ENCODE results near the gene ZNF41. TPM values are rescaled to one million over a fixed set of nuclear protein-coding genes. Genes with fewer than 3 reads are reported as not detected.
"Not testable (repeated sequence)": the region's sequence is repeated elsewhere in the genome, so short reads cannot be mapped to it uniquely, and the experiment has no call there.

ZNF41 gene
- total RNA-seq, 4 donors from 2014 or later: 2.6 to 14.1 (median 9.2) TPM

- Histone ChIP-seq H3K27ac (peak overlapping the region in 1 of 4 donors; percentile 45), H3K27me3 (no peaks in the 10 kb centered on the region), H3K4me1 (no peaks in the 10 kb centered on the region), H3K9me3 (no peaks in the 10 kb centered on the region), H3K36me3 (no peaks in the 10 kb centered on the region), H3K4me3 (peak overlapping the region; percentile 38 to 70 (median 50))
- intact Hi-C loops (cut with DNase I; ENCODE audit: low total_unique reads) (loop anchor here (10.0 kb wide), 1 partner anchor 138 kb away; no protein-coding TSS in a partner anchor), in situ Hi-C loops (cut with MboI; ENCODE audit: low pct_ligation_motif_present in 1 of 4, low pct_unique_long_range_greater_than_20kb in 1 of 4, low sequenced_read_pairs in 3 of 4) (loop anchor here in 3 of 4 donors (10.0 to 25.0 kb wide), 3 partner anchors 136 to 336 kb away; partner anchors contain the start of gene UBA1 (in 3 of the 3))
- DNase-seq: peak; percentile 88
- WGBS, 2 donors (ENCODE audit: low coverage in 1 of 2): 40% methylated on average over 31 of the region's 33 CpGs; no CpG with 5 or more reads in 1 of the 2 donors
- TF ChIP-seq POLR2A (IDR thresholded peaks at IDR 0.05): no peak
- TF ChIP-seq EP300 (IDR thresholded peaks at IDR 0.05; ENCODE audit: low read depth): no peak
- TF ChIP-seq CTCF (IDR thresholded peaks at IDR 0.05): peak; percentile 62 to 76 (median 70)
- TF ChIP-seq POLR2AphosphoS5 (IDR thresholded peaks at IDR 0.05): no peak
Observed at GRCh38 chrX:47523297-47523696, 40.3 kb upstream of the ZNF41 start.

DNA sequence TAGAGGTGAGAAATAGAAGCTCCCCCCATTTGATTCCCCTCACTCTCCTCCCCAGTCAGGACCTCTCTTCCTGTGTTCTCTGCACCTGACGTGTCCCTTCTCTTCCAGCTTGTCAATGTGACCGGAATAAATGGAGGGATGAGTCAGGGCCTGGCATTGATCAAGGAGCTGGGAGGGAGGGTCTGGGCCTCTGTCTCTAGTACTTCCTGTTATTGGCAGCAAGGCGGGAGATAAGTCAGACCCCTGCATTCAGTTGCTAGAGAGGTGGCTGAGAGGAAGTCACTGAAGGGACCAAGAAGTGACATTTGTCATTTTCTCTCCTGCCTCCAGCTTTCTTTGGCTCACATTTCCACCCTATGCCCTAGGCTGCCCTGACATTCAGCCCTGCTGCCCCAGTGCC is 35.1 kb upstream of the ZNF41 start:
- no peaks in the 10 kb centered on the region for H3K4me1 ChIP-seq
- intact Hi-C loops (cut with DNase I; ENCODE audit: low total_unique reads) (no loop called here), in situ Hi-C loops (cut with MboI; ENCODE audit: low pct_ligation_motif_present in 1 of 4, low pct_unique_long_range_greater_than_20kb in 1 of 4, low sequenced_read_pairs in 3 of 4) (loop anchor here in 2 of 4 donors (25.0 kb wide), 2 partner anchors 131 to 331 kb away; partner anchors contain the start of gene UBA1 (in 2 of the 2))
- DNase-seq: no peak
- H3K4me3 ChIP-seq: no peak overlapping the region
- H3K27me3 ChIP-seq: no peaks in the 10 kb centered on the region
- no peaks in the 10 kb centered on the region for H3K36me3 ChIP-seq
- TF ChIP-seq CTCF (IDR thresholded peaks at IDR 0.05): no peak
- no peak for TF ChIP-seq POLR2AphosphoS5 (IDR thresholded peaks at IDR 0.05)
- no peak for TF ChIP-seq POLR2A (IDR thresholded peaks at IDR 0.05)
- no peak for TF ChIP-seq EP300 (IDR thresholded peaks at IDR 0.05; ENCODE audit: low read depth)
- 68% methylated on average over 3 of the region's 3 CpGs; no CpG with 5 or more reads in 1 of the 2 donors for WGBS, 2 donors (ENCODE audit: low coverage in 1 of 2)
- no peaks in the 10 kb centered on the region for H3K9me3 ChIP-seq
- no peak overlapping the region for H3K27ac ChIP-seq

DNA sequence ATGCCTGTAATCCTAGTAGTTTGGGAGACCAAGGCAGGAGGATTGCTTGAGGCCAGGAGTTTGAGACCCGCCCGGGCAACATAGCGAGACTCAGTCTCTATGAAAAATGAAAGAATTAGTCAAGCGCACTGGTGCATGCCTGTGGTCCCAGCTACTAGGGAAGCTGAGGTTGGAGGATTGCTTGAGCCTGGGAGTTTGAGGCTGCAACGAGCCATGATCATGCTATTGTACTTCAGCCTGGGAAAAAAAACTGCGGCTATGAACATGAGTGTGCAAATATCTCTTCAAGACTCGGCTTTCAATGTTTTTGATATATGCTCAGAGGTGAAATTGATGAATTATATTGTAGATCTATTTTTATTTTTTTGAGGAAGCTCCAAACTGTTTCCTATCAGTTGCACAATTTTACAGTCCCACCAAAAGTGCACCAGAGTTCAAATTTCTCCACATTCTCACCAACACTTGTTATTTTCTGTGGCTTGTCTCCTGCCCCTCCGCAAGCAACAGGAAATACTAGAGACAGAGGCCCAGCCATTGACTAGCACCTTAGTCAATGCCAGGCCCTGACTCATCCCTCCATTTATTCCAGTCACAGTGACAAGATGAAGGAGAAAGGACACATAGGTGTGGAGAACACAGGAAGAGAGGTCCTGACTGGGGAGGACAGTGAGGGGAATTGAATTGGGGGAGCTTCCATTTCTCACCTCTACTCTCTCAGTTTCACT is 33.1 kb upstream of the ZNF41 start:
- H3K36me3 ChIP-seq: no peaks in the 10 kb centered on the region
- H3K27me3 ChIP-seq: no peaks in the 10 kb centered on the region
- TF ChIP-seq POLR2A (IDR thresholded peaks at IDR 0.05): no peak
- TF ChIP-seq EP300 (IDR thresholded peaks at IDR 0.05; ENCODE audit: low read depth): no peak
- no peak for TF ChIP-seq POLR2AphosphoS5 (IDR thresholded peaks at IDR 0.05)
- no peak for TF ChIP-seq CTCF (IDR thresholded peaks at IDR 0.05)
- in situ Hi-C loops (cut with MboI; ENCODE audit: low pct_ligation_motif_present in 1 of 4, low pct_unique_long_range_greater_than_20kb in 1 of 4, low sequenced_read_pairs in 3 of 4) (loop anchor here in 2 of 4 donors (25.0 kb wide), 2 partner anchors 129 to 329 kb away; partner anchors contain the start of gene UBA1 (in 2 of the 2)), intact Hi-C loops (cut with DNase I; ENCODE audit: low total_unique reads) (no loop called here)
- no peak for DNase-seq
- no peak overlapping the region for H3K27ac ChIP-seq
- 86 to 89% methylated on average over 3 to 8 of the region's 8 CpGs for WGBS, 2 donors (ENCODE audit: low coverage in 1 of 2)
- H3K4me3 ChIP-seq: no peak overlapping the region
- H3K9me3 ChIP-seq: no peaks in the 10 kb centered on the region
- no peaks in the 10 kb centered on the region for H3K4me1 ChIP-seq

DNA sequence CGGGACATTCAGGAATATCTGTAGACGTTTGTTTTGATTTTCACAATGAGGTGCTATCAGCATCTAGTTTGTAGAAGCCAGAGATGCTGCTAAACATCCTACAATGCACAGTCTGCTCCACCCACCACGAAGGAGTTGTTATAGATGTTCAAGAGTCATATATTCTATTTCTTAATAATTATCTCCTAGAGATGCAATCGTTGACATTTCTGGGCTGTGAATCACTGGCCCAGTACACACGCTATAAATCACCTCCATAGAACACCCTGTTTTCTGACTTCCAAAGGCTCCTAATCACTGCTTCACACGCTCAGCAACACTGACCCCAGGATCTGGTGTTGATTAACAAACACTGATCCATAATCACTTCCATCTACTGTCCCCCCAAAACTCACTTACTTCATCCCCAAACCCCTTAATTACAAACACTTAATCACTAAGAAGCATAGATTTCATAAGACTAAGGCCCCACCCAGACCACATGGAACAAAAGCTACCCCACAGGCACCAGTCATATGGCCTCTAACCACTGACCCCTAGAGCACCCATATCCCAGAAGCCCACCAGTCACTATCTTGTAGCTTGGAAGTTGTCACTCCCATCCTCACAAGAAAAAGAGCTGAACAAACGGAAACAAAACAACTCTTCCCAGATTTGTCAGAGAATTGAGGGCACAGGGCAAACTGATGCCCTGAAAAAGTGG is 31.7 kb upstream of the ZNF41 start:
- WGBS, 2 donors (ENCODE audit: low coverage in 1 of 2): 56% methylated on average over 7 of the region's 7 CpGs; no CpG with 5 or more reads in 1 of the 2 donors
- no peak overlapping the region for H3K27ac ChIP-seq
- no peak overlapping the region for H3K4me3 ChIP-seq
- intact Hi-C loops (cut with DNase I; ENCODE audit: low total_unique reads) (no loop called here), in situ Hi-C loops (cut with MboI; ENCODE audit: low pct_ligation_motif_present in 1 of 4, low pct_unique_long_range_greater_than_20kb in 1 of 4, low sequenced_read_pairs in 3 of 4) (loop anchor here in 2 of 4 donors (25.0 kb wide), 2 partner anchors 127 to 327 kb away; partner anchors contain the start of gene UBA1 (in 2 of the 2))
- no peak for DNase-seq
- H3K4me1 ChIP-seq: no peaks in the 10 kb centered on the region
- no peaks in the 10 kb centered on the region for H3K27me3 ChIP-seq
- no peaks in the 10 kb centered on the region for H3K9me3 ChIP-seq
- no peaks in the 10 kb centered on the region for H3K36me3 ChIP-seq
- TF ChIP-seq EP300 (IDR thresholded peaks at IDR 0.05; ENCODE audit: low read depth): no peak
- no peak for TF ChIP-seq POLR2A (IDR thresholded peaks at IDR 0.05)
- no peak for TF ChIP-seq POLR2AphosphoS5 (IDR thresholded peaks at IDR 0.05)
- no peak for TF ChIP-seq CTCF (IDR thresholded peaks at IDR 0.05)

DNA sequence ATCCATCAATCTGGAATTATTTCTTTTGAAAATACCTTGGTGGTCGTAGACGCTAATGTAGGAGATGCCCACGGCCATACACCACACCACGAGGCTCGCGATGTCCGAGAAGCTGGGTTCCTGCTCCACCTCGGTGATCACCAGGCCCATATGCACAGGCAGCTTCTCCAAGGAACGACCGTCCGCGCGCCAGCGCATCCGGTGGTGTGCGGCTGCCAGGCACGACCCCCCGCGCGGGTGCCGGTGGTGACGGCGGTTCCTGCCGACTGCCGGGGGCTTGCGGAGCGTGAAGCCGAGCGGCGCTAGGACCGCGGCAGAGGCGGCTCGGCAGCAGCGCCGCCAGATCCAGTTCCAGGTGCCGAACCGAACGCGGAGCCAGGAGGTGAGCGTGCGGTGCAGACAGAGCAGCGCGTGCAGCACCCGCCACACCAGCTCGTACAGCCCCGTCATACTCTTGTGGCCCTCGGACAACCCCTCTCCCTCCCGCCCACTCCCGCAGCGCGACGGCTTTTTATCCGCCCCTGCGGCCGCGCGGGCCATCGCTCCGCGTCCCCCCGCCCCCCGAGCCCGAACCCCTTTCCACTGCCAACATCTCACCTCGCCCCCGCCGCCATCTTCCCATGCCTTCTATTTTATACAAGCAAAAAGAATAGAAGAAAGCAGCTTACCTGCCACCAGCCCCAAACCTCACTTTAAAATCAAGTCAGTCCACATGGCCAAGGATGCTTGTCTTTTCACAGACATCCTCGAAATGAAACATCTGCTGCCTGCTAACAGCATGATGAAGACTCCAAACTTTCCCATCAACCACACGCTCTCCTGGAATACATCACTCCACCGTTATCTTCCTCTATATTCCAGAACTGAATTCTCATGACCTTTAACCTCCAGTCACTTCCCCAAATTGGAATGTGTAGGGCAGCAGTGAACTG is 30.3 kb upstream of the ZNF41 start:
- DNase-seq; H3K27ac ChIP-seq; H3K36me3 ChIP-seq; H3K9me3 ChIP-seq; H3K4me1 ChIP-seq; H3K27me3 ChIP-seq; intact Hi-C loops (cut with DNase I; ENCODE audit: low total_unique reads): not testable (repeated sequence)
- peak overlapping the region in 2 of 4 donors; percentile 24 to 35 for H3K4me3 ChIP-seq
- in situ Hi-C loops (cut with MboI; ENCODE audit: low pct_ligation_motif_present in 1 of 4, low pct_unique_long_range_greater_than_20kb in 1 of 4, low sequenced_read_pairs in 3 of 4): loop anchor here in 2 of 4 donors (25.0 kb wide), 2 partner anchors 126 to 326 kb away; partner anchors contain the start of gene UBA1 (in 2 of the 2)
- whole genome bisulfite sequencing, 2 donors (ENCODE audit: low coverage in 1 of 2): 0 to 51% methylated on average over 1 to 45 of the region's 70 CpGs
